ENCODE results near the gene NFASC. TPM values are rescaled to one million over a fixed set of nuclear protein-coding genes. Genes with fewer than 3 reads are reported as not detected.

NFASC gene
- total RNA-seq, 1 experiment from 2014 or later = not detected

DNA sequence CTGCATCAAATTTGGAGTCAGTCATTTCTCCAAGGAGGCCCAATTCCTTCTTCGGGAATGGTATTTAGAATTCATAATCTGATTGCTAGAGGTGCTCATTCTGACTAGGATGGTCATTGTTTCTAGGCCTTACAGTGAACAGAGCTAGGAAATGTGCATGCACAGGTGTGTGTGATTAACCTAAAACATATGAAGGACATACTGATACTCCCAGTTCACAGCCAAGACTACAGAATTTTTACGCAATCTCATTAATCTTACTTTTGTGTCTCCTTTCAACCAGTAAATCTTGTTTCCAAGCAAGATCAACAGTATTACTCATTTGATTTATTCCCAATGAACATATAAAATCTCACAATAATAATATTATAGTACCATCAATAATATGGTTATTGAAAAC is 47.1 kb downstream of the NFASC start:
- in situ Hi-C loops (cut with HindIII; ENCODE audit: low pct_unique_long_range_greater_than_20kb, low sequenced_read_pairs) = no loop called here
- no peak for DNase-seq (ENCODE audit: low read depth)

GRCh38 chr1:204920511-204920910 is 49.8 kb downstream of the NFASC start:
- in situ Hi-C loops (cut with HindIII; ENCODE audit: low pct_unique_long_range_greater_than_20kb, low sequenced_read_pairs) = no loop called here
- DNase-seq (ENCODE audit: low read depth) = no peak

DNA sequence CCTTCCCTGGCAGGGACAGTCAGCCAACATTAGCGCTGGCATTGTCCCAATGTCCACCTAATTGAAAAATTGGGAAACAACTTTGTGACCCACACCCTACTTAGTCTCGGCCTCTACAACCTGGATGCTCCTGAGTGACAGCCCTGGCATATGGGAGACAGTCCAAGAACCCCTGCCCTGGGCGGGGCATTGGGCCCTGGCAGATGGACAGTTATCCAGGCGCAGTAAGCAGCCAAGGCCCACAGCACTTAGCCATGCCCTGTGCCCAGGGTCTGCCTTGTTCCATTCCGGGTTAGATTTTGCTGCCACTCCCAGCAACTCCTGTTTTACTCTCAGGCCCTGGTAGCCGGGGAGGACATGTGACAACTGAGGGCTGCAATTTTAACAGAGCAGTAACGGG is 50.3 kb downstream of the NFASC start:
- DNase-seq (ENCODE audit: low read depth) = no peak
- in situ Hi-C loops (cut with HindIII; ENCODE audit: low pct_unique_long_range_greater_than_20kb, low sequenced_read_pairs) = no loop called here

DNA sequence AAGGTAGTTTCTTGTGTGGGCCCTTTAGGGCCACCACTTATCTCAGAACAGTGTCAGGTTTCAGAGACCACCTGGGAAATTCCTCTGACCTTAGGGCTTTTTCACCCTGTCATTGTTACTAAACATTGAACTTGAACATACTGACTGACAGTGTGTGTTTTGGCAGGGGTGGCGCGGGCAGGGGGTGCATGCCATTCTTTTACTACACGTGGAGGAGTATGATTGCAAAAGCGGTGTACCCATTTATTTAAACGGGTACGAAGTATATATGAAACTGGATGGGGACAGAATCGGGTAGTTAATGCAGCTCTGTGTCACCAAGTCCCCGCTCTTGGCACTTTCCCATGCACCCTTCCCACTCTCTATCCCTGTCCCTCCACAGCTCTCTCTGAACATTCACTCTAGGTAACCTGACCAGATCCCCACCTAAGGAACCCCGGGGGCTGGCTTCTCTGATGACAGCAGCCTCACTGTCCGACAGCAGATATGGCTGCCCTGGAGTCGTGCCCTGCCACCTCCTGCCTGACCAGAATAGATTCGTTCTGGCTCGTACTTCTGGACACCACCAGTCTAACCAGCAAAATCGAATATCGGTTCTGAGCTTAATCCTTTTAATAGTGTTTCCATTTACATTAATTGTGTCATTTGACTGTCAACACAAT is 51.3 kb downstream of the NFASC start:
- in situ Hi-C loops (cut with HindIII; ENCODE audit: low pct_unique_long_range_greater_than_20kb, low sequenced_read_pairs) = no loop called here
- DNase-seq (ENCODE audit: low read depth) = no peak

GRCh38 chr1:204923201-204923600 is 52.5 kb downstream of the NFASC start:
- in situ Hi-C loops (cut with HindIII; ENCODE audit: low pct_unique_long_range_greater_than_20kb, low sequenced_read_pairs) = no loop called here
- no peak for DNase-seq (ENCODE audit: low read depth)

DNA sequence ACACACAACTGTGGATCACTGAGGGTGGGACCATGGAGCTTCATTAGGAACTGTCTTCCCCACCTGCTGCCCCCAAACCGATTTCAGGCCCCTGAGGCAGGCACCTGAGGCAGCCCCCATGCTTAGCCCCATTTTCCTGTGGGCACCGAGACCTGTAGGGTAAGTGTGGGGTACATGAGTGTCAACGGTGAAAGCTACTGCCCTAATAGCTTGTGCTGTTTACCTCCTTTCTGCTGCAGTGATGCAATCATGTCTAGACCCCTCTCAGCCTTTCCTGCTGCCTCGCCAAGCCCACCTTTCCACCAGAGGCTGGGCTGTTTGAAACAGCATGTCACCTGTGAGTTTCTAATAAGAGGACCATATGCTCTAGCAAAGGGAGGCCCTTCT is 53.0 kb downstream of the NFASC start:
- DNase-seq (ENCODE audit: low read depth) = no peak
- in situ Hi-C loops (cut with HindIII; ENCODE audit: low pct_unique_long_range_greater_than_20kb, low sequenced_read_pairs) = no loop called here

GRCh38 chr1:204924013-204924759 is 53.5 kb downstream of the NFASC start:
- no peak for DNase-seq (ENCODE audit: low read depth)

GRCh38 chr1:204925701-204926100 is 55.0 kb downstream of the NFASC start:
- in situ Hi-C loops (cut with HindIII; ENCODE audit: low pct_unique_long_range_greater_than_20kb, low sequenced_read_pairs) = no loop called here
- DNase-seq (ENCODE audit: low read depth) = no peak

More at GRCh38 chr1:204924013-204924759, 53.5 kb downstream of the NFASC start:
- in situ Hi-C loops (cut with HindIII; ENCODE audit: low pct_unique_long_range_greater_than_20kb, low sequenced_read_pairs) = no loop called here

DNA sequence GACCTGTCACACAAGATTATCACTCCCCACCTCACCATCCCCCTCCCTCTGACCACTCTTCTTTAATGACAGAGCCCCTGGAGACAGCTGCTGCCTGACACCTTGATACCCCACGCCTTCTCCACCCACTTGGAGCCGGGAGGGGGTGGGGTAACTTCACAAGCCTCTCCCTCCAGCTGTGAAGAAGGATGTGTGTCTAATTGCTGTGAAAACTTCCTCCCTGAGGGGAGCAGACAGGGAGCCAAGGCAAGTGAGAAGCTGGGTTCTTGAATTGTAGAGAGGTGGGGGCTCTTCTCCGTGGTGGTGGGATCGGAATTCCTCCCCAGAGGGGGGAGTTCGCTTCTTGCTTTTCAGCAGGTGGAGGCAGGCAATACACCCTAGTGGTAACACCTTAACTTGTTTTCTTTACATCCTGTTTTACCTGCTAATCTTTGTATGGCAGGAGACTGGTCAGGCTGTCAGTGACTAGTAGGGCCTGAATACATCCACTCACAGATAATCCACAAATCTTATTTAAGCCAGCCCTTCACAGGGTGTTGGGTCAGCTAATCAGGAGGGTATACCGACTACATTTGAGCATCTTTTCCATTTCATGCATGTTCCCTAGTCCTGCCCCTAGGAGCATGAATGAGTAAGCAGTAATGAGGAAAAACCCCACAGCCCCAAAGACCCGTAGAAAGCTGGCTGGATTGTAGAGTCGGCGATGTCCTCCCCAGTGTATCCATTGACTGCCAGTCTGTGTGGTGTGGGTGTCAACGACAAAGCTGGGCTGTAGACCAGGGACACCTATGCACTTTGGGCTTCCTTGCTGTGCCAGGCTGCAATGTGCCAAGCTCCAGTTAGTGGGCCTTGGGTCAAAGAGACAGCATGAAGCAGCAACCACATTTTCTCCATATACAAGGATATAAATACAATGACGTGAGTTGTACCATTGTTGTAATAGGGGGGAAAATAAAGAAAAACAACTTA is 57.3 kb downstream of the NFASC start:
- in situ Hi-C loops (cut with HindIII; ENCODE audit: low pct_unique_long_range_greater_than_20kb, low sequenced_read_pairs) = no loop called here

DNA sequence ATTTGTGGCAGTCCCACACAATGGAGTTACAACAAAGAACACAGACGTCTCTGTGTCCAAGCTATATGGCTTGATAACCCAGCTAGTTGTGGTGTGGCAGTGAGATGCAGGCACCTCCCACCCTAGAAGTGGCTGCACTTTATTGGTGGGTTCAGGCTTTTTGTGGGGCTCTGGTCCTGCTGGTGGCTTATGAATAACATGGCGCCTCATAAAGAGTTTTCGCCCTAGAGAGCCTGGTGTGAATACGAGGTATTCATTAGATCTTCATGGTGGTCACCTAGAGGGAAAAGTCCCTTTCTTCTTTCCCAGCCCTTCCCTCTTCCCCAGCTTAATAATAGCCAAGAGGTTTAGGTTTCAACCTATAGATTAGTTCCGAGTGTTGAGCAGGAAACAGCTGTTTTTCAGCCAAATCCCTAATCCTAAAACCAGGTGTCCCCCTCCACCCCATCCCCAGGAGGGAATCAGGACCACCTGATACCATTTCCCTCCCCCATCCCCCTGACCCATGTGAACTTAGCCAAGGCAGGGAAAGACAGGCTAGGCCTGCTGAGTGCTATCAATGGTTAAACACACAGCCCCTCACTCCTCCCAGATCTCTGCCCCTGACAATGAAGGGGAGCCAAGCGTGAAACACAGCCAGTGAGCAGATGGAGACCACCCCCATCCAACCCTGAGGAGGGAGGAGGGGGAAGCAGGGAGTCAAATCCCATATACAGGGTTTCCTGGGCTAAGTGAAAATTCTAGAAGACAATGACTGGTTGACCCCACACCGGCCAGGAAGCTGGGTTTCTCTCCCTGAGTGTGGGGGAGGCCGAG is 58.2 kb downstream of the NFASC start:
- DNase-seq (ENCODE audit: low read depth) = no peak
- in situ Hi-C loops (cut with HindIII; ENCODE audit: low pct_unique_long_range_greater_than_20kb, low sequenced_read_pairs) = no loop called here

More for the DNA sequence above, 57.3 kb downstream of the NFASC start:
- no peak for DNase-seq (ENCODE audit: low read depth)

GRCh38 chr1:204929487-204930154 is 59.0 kb downstream of the NFASC start:
- in situ Hi-C loops (cut with HindIII; ENCODE audit: low pct_unique_long_range_greater_than_20kb, low sequenced_read_pairs) = no loop called here

DNA sequence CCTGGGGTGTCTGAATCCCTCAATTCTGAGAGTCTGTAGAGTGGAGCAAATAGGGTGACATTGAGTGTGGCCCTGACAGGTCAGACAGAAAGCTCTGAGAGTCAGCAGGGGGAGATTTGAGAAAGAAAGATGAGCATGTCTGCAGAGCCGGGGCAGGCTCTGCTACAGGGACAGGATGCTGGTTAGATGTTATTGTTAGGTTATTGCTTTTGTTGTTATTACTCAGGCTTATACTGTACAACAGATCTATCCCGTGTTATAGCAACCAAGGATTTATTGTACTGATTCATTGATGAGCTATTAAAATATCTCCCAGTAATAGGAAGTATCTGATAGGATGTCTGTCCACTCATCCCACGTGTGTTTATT is 59.5 kb downstream of the NFASC start:
- in situ Hi-C loops (cut with HindIII; ENCODE audit: low pct_unique_long_range_greater_than_20kb, low sequenced_read_pairs) = no loop called here
- no peak for DNase-seq (ENCODE audit: low read depth)

More at GRCh38 chr1:204929487-204930154, 59.0 kb downstream of the NFASC start:
- no peak for DNase-seq (ENCODE audit: low read depth)

- DNase-seq (ENCODE audit: low read depth) = no peak
- in situ Hi-C loops (cut with HindIII; ENCODE audit: low pct_unique_long_range_greater_than_20kb, low sequenced_read_pairs) = no loop called here
Observed at GRCh38 chr1:204931313-204931712, 60.7 kb downstream of the NFASC start.

DNA sequence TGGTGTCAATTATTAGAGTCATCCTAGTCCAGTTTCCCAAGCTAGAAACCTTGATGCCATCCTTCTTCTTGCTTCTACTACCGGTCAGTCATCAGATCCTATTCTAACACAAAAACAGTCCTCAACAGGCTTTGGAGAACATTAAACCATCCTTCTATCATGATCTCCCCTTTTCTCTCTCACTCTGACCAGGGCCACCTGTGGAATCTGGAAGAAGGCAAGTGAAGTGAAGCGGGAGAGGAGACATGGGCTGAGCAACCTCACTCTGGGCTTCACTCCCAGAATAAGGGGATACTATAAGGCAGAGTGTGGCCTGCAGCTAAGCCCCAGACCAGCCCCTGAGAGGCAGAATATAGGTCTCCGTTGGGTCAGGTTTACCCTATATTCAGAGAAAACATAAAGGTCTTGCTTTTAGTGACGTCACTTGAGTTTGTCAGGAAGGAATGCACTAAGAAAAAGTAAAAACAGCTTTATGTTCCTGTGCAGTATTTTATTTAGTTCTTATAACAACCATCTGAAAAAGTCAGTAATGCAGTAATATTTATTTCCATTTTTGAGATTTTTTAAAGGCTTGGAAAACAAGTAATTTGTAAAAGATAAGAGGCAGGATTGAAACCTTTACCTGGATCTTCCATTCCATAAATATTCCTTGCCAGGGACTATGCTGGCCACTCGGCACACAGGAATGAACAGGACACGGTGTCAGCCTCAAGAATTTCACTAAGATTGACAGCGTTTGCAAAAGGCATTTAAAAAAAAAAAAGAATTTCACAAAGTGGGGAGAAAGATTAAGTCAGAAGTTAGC is 61.3 kb downstream of the NFASC start:
- in situ Hi-C loops (cut with HindIII; ENCODE audit: low pct_unique_long_range_greater_than_20kb, low sequenced_read_pairs) = no loop called here
- DNase-seq (ENCODE audit: low read depth) = no peak

- in situ Hi-C loops (cut with HindIII; ENCODE audit: low pct_unique_long_range_greater_than_20kb, low sequenced_read_pairs) = no loop called here
- no peak for DNase-seq (ENCODE audit: low read depth)
Observed at GRCh38 chr1:204932573-204932909, 61.9 kb downstream of the NFASC start.

GRCh38 chr1:204935155-204935554 is 64.5 kb downstream of the NFASC start:
- DNase-seq (ENCODE audit: low read depth) = no peak

DNA sequence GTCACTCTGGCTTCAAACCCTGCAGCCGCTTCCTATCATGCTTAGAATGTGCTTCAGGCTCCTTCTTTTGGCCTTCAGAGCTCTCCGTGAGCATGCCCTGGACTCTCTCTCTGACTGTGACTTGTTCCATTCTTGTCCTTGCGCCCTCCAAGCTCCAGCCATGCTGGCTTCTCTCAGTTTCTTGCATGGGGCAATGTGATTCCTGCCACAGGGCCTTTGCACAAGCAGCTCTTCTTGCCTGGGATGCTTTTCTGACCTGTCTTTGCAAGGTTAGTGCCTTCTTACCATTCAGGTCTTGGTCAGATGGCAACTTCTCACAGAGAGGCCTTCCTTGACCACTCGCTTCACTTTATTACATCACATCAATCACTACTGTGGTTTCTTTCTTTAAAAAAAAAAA is 66.1 kb downstream of the NFASC start:
- in situ Hi-C loops (cut with HindIII; ENCODE audit: low pct_unique_long_range_greater_than_20kb, low sequenced_read_pairs) = no loop called here
- DNase-seq (ENCODE audit: low read depth) = no peak

More at GRCh38 chr1:204935155-204935554, 64.5 kb downstream of the NFASC start:
- in situ Hi-C loops (cut with HindIII; ENCODE audit: low pct_unique_long_range_greater_than_20kb, low sequenced_read_pairs) = no loop called here
